Ramos (cell line): ENCODE data around the gene PTPRH.

ENCODE experiments used
- in situ Hi-C: fragments of 300-500 bp; cut with MboI; formaldehyde crosslinking; loops from one replicate; pipeline ENCODE4 v1.14.3; 2022; ENCODE audit warnings: low sequenced_read_pairs; ENCODE audit not compliant: unreplicated experiment

PTPRH gene

GRCh38 chr19:55208880-55209692, at the start of gene PTPRH:
Gene PTPRH (minus strand): TSS chr19:55209501. CDS start chr19:55209433, 68 bp downstream.
- in situ Hi-C loops = no loop called here

- in situ Hi-C loops = no loop called here
These were observed 49.2 kb upstream of the PTPRH start for GRCh38 chr19:55258476-55258827.

GRCh38 chr19:55257461-55258420, 48.4 kb upstream of the PTPRH start:
- in situ Hi-C loops = no loop called here

GRCh38 chr19:55256562-55257460, 47.5 kb upstream of the PTPRH start:
- in situ Hi-C loops = no loop called here

GRCh38 chr19:55255618-55256423, 46.5 kb upstream of the PTPRH start:
- in situ Hi-C loops = no loop called here

- in situ Hi-C loops = no loop called here
These were observed 45.3 kb upstream of the PTPRH start for GRCh38 chr19:55254625-55254977.

GRCh38 chr19:55253842-55254624, 44.7 kb upstream of the PTPRH start:
- in situ Hi-C loops = no loop called here

- in situ Hi-C loops = no loop called here
These were observed 43.7 kb upstream of the PTPRH start for GRCh38 chr19:55252760-55253663.

GRCh38 chr19:55251341-55252081, 42.2 kb upstream of the PTPRH start:
- in situ Hi-C loops = no loop called here

GRCh38 chr19:55250262-55251036, 41.1 kb upstream of the PTPRH start:
- in situ Hi-C loops = no loop called here

GRCh38 chr19:55249841-55250240, 40.5 kb upstream of the PTPRH start:
- in situ Hi-C loops = no loop called here

- in situ Hi-C loops = no loop called here
These were observed 39.4 kb upstream of the PTPRH start for GRCh38 chr19:55248704-55249103.

- in situ Hi-C loops = no loop called here
These were observed 38.9 kb upstream of the PTPRH start for GRCh38 chr19:55248166-55248675.

GRCh38 chr19:55247621-55248099, 38.4 kb upstream of the PTPRH start:
- in situ Hi-C loops = no loop called here

- in situ Hi-C loops = no loop called here
These were observed 37.5 kb upstream of the PTPRH start for GRCh38 chr19:55246462-55247451.
